Measurements from ENCODE around the gene ASXL1.
"Not testable (repeated sequence)": the region's sequence is repeated elsewhere in the genome, so short reads cannot be mapped to it uniquely, and the experiment has no call there.

The ASXL1 gene

GRCh38 chr20:32359633-32360332 lies 1.7 kb downstream of the ASXL1 start:
- no peak for DNase-seq (ENCODE audit: low read depth in 2 of 3, low spot score in 1 of 3)

- DNase-seq (ENCODE audit: low read depth in 2 of 3, low spot score in 1 of 3) = no peak
Measured at GRCh38 chr20:32360333-32360634, 2.2 kb downstream of the ASXL1 start.

GRCh38 chr20:32362901-32363364 lies 4.8 kb downstream of the ASXL1 start:
- no peak for DNase-seq (ENCODE audit: low read depth in 2 of 3, low spot score in 1 of 3)

- no peak for DNase-seq (ENCODE audit: low read depth in 2 of 3, low spot score in 1 of 3)
Measured at GRCh38 chr20:32363492-32363891, 5.4 kb downstream of the ASXL1 start.

- DNase-seq (ENCODE audit: low read depth in 2 of 3, low spot score in 1 of 3) = no peak
Measured at GRCh38 chr20:32364554-32365208, 6.5 kb downstream of the ASXL1 start.

- DNase-seq (ENCODE audit: low read depth in 2 of 3, low spot score in 1 of 3) = no peak
Measured at GRCh38 chr20:32365564-32365963, 7.4 kb downstream of the ASXL1 start.

- DNase-seq (ENCODE audit: low read depth in 2 of 3, low spot score in 1 of 3) = no peak
Measured at GRCh38 chr20:32366380-32366779, 8.2 kb downstream of the ASXL1 start.

- no peak for DNase-seq (ENCODE audit: low read depth in 2 of 3, low spot score in 1 of 3)
Measured at GRCh38 chr20:32368323-32368722, 10.2 kb downstream of the ASXL1 start.

- no peak for DNase-seq (ENCODE audit: low read depth in 2 of 3, low spot score in 1 of 3)
Measured at GRCh38 chr20:32368925-32369324, 10.8 kb downstream of the ASXL1 start.

- DNase-seq (ENCODE audit: low read depth in 2 of 3, low spot score in 1 of 3) = no peak
Measured at GRCh38 chr20:32370897-32371296, 12.8 kb downstream of the ASXL1 start.

GRCh38 chr20:32378461-32378860 lies 20.3 kb downstream of the ASXL1 start:
- DNase-seq (ENCODE audit: low read depth in 2 of 3, low spot score in 1 of 3) = no peak

GRCh38 chr20:32380037-32380436 lies 21.9 kb downstream of the ASXL1 start:
- DNase-seq (ENCODE audit: low read depth in 2 of 3, low spot score in 1 of 3) = not testable (repeated sequence)

GRCh38 chr20:32380745-32381144 lies 22.6 kb downstream of the ASXL1 start:
- no peak for DNase-seq (ENCODE audit: low read depth in 2 of 3, low spot score in 1 of 3)

GRCh38 chr20:32382102-32382950 lies 24.2 kb downstream of the ASXL1 start:
- no peak for DNase-seq (ENCODE audit: low read depth in 2 of 3, low spot score in 1 of 3)

GRCh38 chr20:32383441-32383840 lies 25.3 kb downstream of the ASXL1 start:
- not testable (repeated sequence) for DNase-seq (ENCODE audit: low read depth in 2 of 3, low spot score in 1 of 3)

- DNase-seq (ENCODE audit: low read depth in 2 of 3, low spot score in 1 of 3) = no peak
Measured at GRCh38 chr20:32385541-32385940, 27.4 kb downstream of the ASXL1 start.

GRCh38 chr20:32386091-32386490 lies 28.0 kb downstream of the ASXL1 start:
- DNase-seq (ENCODE audit: low read depth in 2 of 3, low spot score in 1 of 3) = no peak

- peak in 1 of 3 donors; percentile 22 for DNase-seq (ENCODE audit: low read depth in 2 of 3, low spot score in 1 of 3)
Measured at GRCh38 chr20:32387252-32387651, 29.1 kb downstream of the ASXL1 start.

- no peak for DNase-seq (ENCODE audit: low read depth in 2 of 3, low spot score in 1 of 3)
Measured at GRCh38 chr20:32391003-32391402, 32.9 kb downstream of the ASXL1 start.

GRCh38 chr20:32395066-32395465 lies 36.9 kb downstream of the ASXL1 start:
- DNase-seq (ENCODE audit: low read depth in 2 of 3, low spot score in 1 of 3) = no peak

GRCh38 chr20:32396646-32397160 lies 38.6 kb downstream of the ASXL1 start:
- no peak for DNase-seq (ENCODE audit: low read depth in 2 of 3, low spot score in 1 of 3)

GRCh38 chr20:32397567-32398084 lies 39.5 kb downstream of the ASXL1 start:
- no peak for DNase-seq (ENCODE audit: low read depth in 2 of 3, low spot score in 1 of 3)

Measured in stimulated activated CD4-positive, alpha-beta T cell treated with anti-CD3 and anti-CD28 coated beads, Interleukin-12 subunit alpha, Interleukin-12 subunit beta, amount 100 ng/mL, for 48 hours (primary cell).